ENCODE data around the gene RARG.

RARG gene

DNA sequence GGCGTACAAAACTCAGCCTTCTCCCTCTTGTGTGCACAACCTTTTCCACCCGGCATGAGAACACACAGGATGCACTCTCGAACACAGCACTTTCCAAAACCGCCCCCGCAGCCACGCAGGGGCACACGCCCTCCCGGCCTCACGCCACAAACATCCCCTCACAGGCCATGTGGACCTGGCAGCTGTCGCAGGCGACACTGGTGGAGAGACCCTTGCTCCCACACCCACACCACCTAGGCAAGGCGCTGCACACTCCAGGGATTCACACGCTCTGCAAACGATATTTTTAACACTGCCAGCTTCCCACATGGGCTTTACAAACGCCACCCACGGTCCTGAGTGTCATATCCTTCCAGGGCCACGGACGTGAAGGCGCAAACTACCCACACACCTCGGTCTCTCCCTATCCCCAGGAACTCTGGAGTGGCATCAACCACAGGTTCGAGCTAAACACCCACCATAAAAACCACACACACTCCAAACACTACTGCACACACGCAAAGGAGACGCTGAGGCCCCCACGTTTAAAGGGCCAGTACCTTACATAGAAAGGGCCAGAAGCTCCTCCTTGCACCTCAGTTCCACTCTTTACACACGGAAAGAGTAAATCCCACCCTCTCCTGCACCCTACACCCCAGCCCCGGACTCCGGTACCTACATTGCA lies 12.6 kb downstream of the RARG start:
- no peak for TF ChIP-seq ZFX (IDR thresholded peaks at IDR 0.05; ENCODE audit: borderline replicate concordance)
- TF ChIP-seq, protein P1, sequence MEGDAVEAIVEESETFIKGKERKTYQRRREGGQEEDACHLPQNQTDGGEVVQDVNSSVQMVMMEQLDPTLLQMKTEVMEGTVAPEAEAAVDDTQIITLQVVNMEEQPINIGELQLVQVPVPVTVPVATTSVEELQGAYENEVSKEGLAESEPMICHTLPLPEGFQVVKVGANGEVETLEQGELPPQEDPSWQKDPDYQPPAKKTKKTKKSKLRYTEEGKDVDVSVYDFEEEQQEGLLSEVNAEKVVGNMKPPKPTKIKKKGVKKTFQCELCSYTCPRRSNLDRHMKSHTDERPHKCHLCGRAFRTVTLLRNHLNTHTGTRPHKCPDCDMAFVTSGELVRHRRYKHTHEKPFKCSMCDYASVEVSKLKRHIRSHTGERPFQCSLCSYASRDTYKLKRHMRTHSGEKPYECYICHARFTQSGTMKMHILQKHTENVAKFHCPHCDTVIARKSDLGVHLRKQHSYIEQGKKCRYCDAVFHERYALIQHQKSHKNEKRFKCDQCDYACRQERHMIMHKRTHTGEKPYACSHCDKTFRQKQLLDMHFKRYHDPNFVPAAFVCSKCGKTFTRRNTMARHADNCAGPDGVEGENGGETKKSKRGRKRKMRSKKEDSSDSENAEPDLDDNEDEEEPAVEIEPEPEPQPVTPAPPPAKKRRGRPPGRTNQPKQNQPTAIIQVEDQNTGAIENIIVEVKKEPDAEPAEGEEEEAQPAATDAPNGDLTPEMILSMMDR (IDR thresholded peaks at IDR 0.05): no peak
- peak overlapping the region; percentile 98; the same call in 1 of the 2 replicates for H3K27ac ChIP-seq

- 0 out of 2 replicates have a peak overlapping the region, but pooled peaks have one; percentile 18 for H3K27ac ChIP-seq
- no peak for TF ChIP-seq ZFX (IDR thresholded peaks at IDR 0.05; ENCODE audit: borderline replicate concordance)
- TF ChIP-seq, protein P1 (IDR thresholded peaks at IDR 0.05): no peak
These were observed 13.3 kb downstream of the RARG start for GRCh38 chr12:53218551-53219291.

DNA sequence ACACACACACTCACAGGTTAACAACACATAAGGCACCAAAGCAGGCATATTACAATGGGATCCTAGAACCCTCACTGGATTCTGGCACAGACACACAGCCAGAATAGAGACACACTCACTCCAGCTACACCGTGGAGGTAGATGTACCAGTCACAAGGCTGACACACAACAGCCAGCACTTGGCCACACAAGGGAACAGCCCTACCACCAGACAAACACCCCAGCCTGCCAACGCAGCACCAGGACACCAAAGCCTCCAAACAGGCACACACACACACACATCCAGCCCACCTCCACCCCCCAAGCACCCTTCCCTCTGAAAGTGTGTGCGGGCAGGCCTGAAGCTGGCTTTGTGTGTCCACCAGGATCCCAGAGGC lies 14.1 kb downstream of the RARG start:
- TF ChIP-seq ZFX (IDR thresholded peaks at IDR 0.05; ENCODE audit: borderline replicate concordance): no peak
- TF ChIP-seq, protein P1 (IDR thresholded peaks at IDR 0.05): no peak
- 0 out of 2 replicates have a peak overlapping the region, but pooled peaks have one; percentile 18 for H3K27ac ChIP-seq

DNA sequence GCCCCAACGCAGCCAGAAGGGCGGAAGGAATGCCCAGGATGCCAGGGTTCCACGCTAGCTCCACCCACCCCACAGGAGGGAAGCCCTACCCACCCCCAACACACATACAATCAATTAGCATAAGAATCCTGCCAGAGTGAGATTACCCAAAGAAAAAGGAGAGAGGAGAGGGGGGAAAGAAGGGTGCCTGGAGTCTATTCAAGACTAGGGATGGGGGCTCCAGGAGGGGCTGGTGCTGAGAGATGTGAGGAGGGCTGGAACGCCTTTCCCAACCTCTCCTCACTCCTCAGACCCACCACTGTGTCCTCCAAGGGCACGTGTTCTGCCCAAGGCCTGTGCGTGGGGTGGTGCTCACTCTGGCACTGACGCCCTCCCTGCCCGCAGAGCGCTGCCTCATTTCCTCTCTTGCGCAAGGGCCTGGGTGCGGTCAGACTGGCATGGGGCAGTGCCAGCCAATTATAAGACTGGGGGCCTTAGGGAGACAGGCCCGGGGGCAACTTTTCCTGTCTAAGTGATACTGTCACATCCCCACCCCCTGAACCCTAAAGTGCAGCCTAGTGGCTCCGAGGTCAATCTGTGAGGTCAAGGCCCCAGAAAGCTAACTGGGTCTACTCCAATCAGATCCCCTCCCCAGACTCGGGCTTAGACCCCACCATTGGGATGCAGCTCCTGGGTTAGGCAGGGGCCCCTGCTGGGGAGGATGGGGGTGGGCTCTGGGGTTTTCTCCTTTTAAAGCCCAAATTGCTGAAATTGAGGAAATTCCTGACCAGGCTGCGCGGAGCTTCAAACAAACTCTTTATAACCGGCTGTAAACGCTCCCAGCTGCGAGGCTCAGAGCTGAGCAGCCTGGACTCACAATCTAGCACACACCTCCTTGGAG lies 14.7 kb downstream of the RARG start:
- 0 out of 2 replicates have a peak overlapping the region, but pooled peaks have one; percentile 18 for H3K27ac ChIP-seq
- TF ChIP-seq, protein P1 (IDR thresholded peaks at IDR 0.05): no peak
- TF ChIP-seq ZFX (IDR thresholded peaks at IDR 0.05; ENCODE audit: borderline replicate concordance): no peak

DNA sequence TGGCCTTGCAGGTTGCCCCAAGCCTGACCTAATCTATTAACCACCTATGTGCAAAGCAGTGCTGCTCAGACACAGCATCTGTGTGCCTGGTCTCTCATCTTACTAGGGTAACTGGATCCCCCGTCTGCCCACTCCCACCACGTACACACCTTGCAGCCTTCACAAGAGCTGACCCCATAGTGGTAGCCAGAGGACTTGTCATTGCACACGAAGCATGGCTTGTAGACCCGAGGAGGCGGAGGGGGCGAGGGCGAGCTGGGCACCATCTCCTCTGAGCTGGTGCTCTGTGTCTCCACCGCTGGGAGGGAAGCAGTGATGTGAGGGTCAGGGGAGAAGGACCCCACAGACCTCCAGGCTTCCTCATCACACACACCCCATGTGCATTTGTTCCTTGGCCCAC lies 16.5 kb downstream of the RARG start:
- no peak overlapping the region for H3K27ac ChIP-seq
- TF ChIP-seq, protein P1 (IDR thresholded peaks at IDR 0.05): no peak
- TF ChIP-seq ZFX (IDR thresholded peaks at IDR 0.05; ENCODE audit: borderline replicate concordance): no peak

GRCh38 chr12:53214687-53215455 lies 17.1 kb downstream of the RARG start:
- no peak overlapping the region for H3K27ac ChIP-seq
- TF ChIP-seq, protein P1 (IDR thresholded peaks at IDR 0.05): no peak
- TF ChIP-seq ZFX (IDR thresholded peaks at IDR 0.05; ENCODE audit: borderline replicate concordance): no peak

Measured in 22Rv1 (cell line).